Gastrocnemius medialis (tissue), 4 donors: ENCODE measurements around the gene MTCL3.
"Not testable (repeated sequence)": the region's sequence is repeated elsewhere in the genome, so short reads cannot be mapped to it uniquely, and the experiment has no call there.

Experiments used
- POLR2A ChIP-seq, 2 donors: fragments of 450-650 bp; IDR thresholded peaks; one replicate each; pipeline ENCODE4 v1.6.1; 2017; ENCODE audit warnings: antibody characterized with exemption in 2 of 2, mild to moderate bottlenecking in 2 of 2, moderate library complexity in 2 of 2
- TF ChIP-seq, protein P1 (sequence below), 5 experiments: fragments of 450-650 bp in 3 of 5; fragments of 200-600 bp in 2 of 5; sonication (generic) in 2 of 5; IDR thresholded peaks in 4 of 5; conservative IDR thresholded peaks in 1 of 5; 1 replicate in 4 of 5; 2 replicates in 1 of 5; pipeline ENCODE4 v1.5.1; 2016 to 2019; ENCODE audit warnings: antibody characterized with exemption in 5 of 5, mild to moderate bottlenecking in 3 of 5, moderate library complexity in 3 of 5

DNA sequence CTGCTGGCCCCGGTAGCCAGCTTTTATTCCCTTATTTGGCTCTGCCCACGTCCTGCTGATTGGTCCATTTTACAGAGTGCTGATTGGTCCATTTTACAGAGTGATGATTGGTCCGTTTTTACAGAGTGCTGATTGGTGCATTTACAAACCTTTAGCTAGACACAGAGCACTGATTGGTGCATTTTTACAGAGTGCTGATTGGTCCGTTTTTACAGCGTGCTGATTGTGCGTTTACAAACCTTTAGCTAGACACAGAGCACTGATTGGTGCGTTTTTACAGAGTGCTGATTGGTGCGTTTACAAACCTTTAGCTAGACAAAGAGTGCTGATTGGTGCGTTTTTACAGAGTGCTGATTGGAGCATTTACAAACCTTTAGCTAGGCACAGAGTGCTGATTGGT is 90.6 kb downstream of the MTCL3 start:
- TF ChIP-seq, protein P1, sequence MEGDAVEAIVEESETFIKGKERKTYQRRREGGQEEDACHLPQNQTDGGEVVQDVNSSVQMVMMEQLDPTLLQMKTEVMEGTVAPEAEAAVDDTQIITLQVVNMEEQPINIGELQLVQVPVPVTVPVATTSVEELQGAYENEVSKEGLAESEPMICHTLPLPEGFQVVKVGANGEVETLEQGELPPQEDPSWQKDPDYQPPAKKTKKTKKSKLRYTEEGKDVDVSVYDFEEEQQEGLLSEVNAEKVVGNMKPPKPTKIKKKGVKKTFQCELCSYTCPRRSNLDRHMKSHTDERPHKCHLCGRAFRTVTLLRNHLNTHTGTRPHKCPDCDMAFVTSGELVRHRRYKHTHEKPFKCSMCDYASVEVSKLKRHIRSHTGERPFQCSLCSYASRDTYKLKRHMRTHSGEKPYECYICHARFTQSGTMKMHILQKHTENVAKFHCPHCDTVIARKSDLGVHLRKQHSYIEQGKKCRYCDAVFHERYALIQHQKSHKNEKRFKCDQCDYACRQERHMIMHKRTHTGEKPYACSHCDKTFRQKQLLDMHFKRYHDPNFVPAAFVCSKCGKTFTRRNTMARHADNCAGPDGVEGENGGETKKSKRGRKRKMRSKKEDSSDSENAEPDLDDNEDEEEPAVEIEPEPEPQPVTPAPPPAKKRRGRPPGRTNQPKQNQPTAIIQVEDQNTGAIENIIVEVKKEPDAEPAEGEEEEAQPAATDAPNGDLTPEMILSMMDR (IDR thresholded peaks at IDR 0.05 in 4 of 5, conservative IDR thresholded peaks at IDR 0.05 in 1 of 5), result not testable (repeated sequence)
- TF ChIP-seq POLR2A (IDR thresholded peaks at IDR 0.05), result not testable (repeated sequence)
